Measurements from ENCODE around the gene RNF150. TPM values are rescaled to one million over a fixed set of nuclear protein-coding genes. Genes with fewer than 3 reads are reported as not detected.
"Not testable (repeated sequence)": the region's sequence is repeated elsewhere in the genome, so short reads cannot be mapped to it uniquely, and the experiment has no call there.

The RNF150 gene
- total and polyA plus RNA-seq, 3 donors from 2014 or later, result 4.7 to 7.8 (median 6.5) TPM

- Histone ChIP-seq H3K27me3 (no peaks in the 10 kb centered on the region), H3K4me1 (no peaks in the 10 kb centered on the region), H3K27ac (no peak overlapping the region), H3K9me3 (no peaks in the 10 kb centered on the region), H3K4me3 (no peak overlapping the region), H3K36me3 (ENCODE audit: low read depth, missing control alignments) (no peaks in the 10 kb centered on the region)
- TF ChIP-seq POLR2A (IDR thresholded peaks at IDR 0.05), result no peak
- TF ChIP-seq, protein P1, sequence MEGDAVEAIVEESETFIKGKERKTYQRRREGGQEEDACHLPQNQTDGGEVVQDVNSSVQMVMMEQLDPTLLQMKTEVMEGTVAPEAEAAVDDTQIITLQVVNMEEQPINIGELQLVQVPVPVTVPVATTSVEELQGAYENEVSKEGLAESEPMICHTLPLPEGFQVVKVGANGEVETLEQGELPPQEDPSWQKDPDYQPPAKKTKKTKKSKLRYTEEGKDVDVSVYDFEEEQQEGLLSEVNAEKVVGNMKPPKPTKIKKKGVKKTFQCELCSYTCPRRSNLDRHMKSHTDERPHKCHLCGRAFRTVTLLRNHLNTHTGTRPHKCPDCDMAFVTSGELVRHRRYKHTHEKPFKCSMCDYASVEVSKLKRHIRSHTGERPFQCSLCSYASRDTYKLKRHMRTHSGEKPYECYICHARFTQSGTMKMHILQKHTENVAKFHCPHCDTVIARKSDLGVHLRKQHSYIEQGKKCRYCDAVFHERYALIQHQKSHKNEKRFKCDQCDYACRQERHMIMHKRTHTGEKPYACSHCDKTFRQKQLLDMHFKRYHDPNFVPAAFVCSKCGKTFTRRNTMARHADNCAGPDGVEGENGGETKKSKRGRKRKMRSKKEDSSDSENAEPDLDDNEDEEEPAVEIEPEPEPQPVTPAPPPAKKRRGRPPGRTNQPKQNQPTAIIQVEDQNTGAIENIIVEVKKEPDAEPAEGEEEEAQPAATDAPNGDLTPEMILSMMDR (IDR thresholded peaks at IDR 0.05), result no peak
- no peak for DNase-seq
- 89% methylated on average over 4 of the region's 4 CpGs for WGBS, 2 donors
- intact Hi-C loops (cut with DNase I; ENCODE audit: low total_unique reads), result no loop called here
Observed at GRCh38 chr4:140833280-140833679, 300.0 kb downstream of the RNF150 start.

DNA sequence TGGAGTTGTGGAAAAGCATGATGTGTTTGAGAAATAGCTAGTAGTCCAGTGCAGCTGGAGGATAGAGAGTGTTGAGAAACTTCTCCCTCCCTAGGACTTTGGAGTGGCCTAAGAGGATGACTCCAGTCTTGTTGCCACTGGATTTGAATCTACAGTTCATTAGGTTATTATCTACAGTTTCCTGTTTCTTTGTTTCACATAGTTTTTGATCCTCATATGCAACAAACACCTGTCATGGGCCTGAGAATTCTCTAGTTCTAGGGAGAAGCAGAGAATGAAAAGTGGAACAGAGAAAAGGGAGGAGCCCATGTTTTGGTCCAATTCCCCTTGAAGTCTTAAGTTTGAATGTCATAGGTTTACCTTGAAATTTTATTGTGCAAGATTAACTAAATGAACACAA, 303.4 kb downstream of the RNF150 start:
- Histone ChIP-seq H3K4me1 (no peaks in the 10 kb centered on the region), H3K27me3 (no peaks in the 10 kb centered on the region), H3K9me3 (no peaks in the 10 kb centered on the region), H3K4me3 (no peak overlapping the region), H3K36me3 (ENCODE audit: low read depth, missing control alignments) (no peaks in the 10 kb centered on the region), H3K27ac (no peak overlapping the region)
- TF ChIP-seq POLR2A (IDR thresholded peaks at IDR 0.05), result no peak
- TF ChIP-seq, protein P1 (IDR thresholded peaks at IDR 0.05), result no peak
- no peak for DNase-seq
- intact Hi-C loops (cut with DNase I; ENCODE audit: low total_unique reads), result no loop called here

DNA sequence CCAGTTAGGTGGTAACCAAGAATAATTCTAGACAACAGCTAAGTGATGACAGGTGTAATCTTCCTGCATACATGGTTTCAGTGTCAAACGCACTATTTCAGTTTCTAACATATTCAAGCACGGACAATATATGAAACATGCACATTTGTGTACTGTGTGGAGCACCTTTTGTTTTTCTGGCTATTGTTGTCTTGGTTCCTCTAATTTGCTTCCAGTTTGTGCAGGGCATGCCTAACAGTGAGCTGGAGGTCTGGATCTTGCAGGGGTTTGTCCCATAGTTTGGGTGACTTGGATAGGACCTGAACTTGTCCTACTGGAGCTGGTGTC, 306.6 kb downstream of the RNF150 start:
- intact Hi-C loops (cut with DNase I; ENCODE audit: low total_unique reads), result no loop called here

GRCh38 chr4:140820520-140820919, 312.7 kb downstream of the RNF150 start:
- H3K36me3 ChIP-seq (ENCODE audit: low read depth, missing control alignments); H3K4me3 ChIP-seq; DNase-seq; H3K4me1 ChIP-seq; H3K27me3 ChIP-seq; H3K9me3 ChIP-seq; intact Hi-C loops (cut with DNase I; ENCODE audit: low total_unique reads); H3K27ac ChIP-seq: not testable (repeated sequence)
- WGBS, 2 donors, result 86 to 87% methylated on average over 3 of the region's 3 CpGs

More for the DNA sequence above, 306.6 kb downstream of the RNF150 start:
- Histone ChIP-seq H3K27me3 (no peaks in the 10 kb centered on the region), H3K36me3 (ENCODE audit: low read depth, missing control alignments) (no peaks in the 10 kb centered on the region), H3K4me3 (no peak overlapping the region), H3K4me1 (no peaks in the 10 kb centered on the region), H3K9me3 (no peaks in the 10 kb centered on the region), H3K27ac (no peak overlapping the region)
- WGBS, 2 donors, result 86 to 92% methylated on average over 2 of the region's 2 CpGs
- TF ChIP-seq POLR2A (IDR thresholded peaks at IDR 0.05), result no peak
- TF ChIP-seq, protein P1 (IDR thresholded peaks at IDR 0.05), result no peak
- no peak for DNase-seq

- Histone ChIP-seq H3K9me3 (no peaks in the 10 kb centered on the region), H3K4me3 (no peak overlapping the region), H3K4me1 (no peaks in the 10 kb centered on the region), H3K36me3 (ENCODE audit: low read depth, missing control alignments) (no peaks in the 10 kb centered on the region), H3K27ac (no peak overlapping the region), H3K27me3 (no peaks in the 10 kb centered on the region)
- DNase-seq, result no peak
- TF ChIP-seq POLR2A (IDR thresholded peaks at IDR 0.05), result no peak
- TF ChIP-seq, protein P1 (IDR thresholded peaks at IDR 0.05), result no peak
- intact Hi-C loops (cut with DNase I; ENCODE audit: low total_unique reads), result no loop called here
- WGBS, 2 donors, result 100% methylated on average over 1 of the region's 1 CpG
Observed at GRCh38 chr4:140819610-140820009, 313.7 kb downstream of the RNF150 start.
